H9 (cell line): ENCODE measurements around the gene MBNL1. TPM values are rescaled to one million over a fixed set of nuclear protein-coding genes. Genes with fewer than 3 reads are reported as not detected.

Experiments
- DNase-seq: peaks from one replicate; pipeline ENCODE4 v3.0.0-alpha.2; 2017
- H2AFZ ChIP-seq: one replicate; pipeline ENCODE4 v1.6.1; 2013; ENCODE audit warnings: mild to moderate bottlenecking, low read length, control low read depth, moderate library complexity
- H2AK5ac ChIP-seq: 2 replicates; pipeline ENCODE4 v1.6.1; 2013; ENCODE audit warnings: low read length, control low read depth, mixed read lengths; ENCODE audit not compliant: insufficient read length
- H2BK120ac ChIP-seq: one replicate; pipeline ENCODE4 v1.6.1; 2013; ENCODE audit warnings: low read depth, mild to moderate bottlenecking, low read length, control low read depth, inconsistent platforms; ENCODE audit not compliant: poor library complexity, severe bottlenecking
- H2BK12ac ChIP-seq: 2 replicates; pipeline ENCODE4 v1.6.1; 2013; ENCODE audit warnings: low read length, control low read depth, mixed read lengths, low read depth; ENCODE audit not compliant: insufficient read length
- H2BK15ac ChIP-seq: 2 replicates; pipeline ENCODE4 v1.6.1; 2013; ENCODE audit warnings: low read depth, low read length, control low read depth
- H2BK20ac ChIP-seq: one replicate; pipeline ENCODE4 v1.6.1; 2013; ENCODE audit warnings: low read depth, mild to moderate bottlenecking, low read length, control low read depth, inconsistent platforms; ENCODE audit not compliant: poor library complexity, severe bottlenecking
- H2BK5ac ChIP-seq: 2 replicates; pipeline ENCODE4 v1.6.1; 2013; ENCODE audit warnings: low read length, control low read depth, mixed read lengths; ENCODE audit not compliant: insufficient read length
- H3K14ac ChIP-seq: 2 replicates; pipeline ENCODE4 v1.6.1; 2013; ENCODE audit warnings: low read length, control low read depth; ENCODE audit not compliant: insufficient read depth
- H3K18ac ChIP-seq: 2 replicates; pipeline ENCODE4 v1.6.1; 2013; ENCODE audit warnings: low read depth, mild to moderate bottlenecking, mixed read lengths, low read length, control low read depth; ENCODE audit not compliant: insufficient read length
- H3K23ac ChIP-seq: 2 replicates; pipeline ENCODE4 v1.6.1; 2013; ENCODE audit warnings: low read length, control low read depth, mixed read lengths, low read depth; ENCODE audit not compliant: insufficient read length
- H3K23me2 ChIP-seq: 2 replicates; pipeline ENCODE4 v1.6.1; 2013; ENCODE audit warnings: low read depth, mild to moderate bottlenecking, mixed read lengths, low read length, control low read depth; ENCODE audit not compliant: insufficient read length, poor library complexity, severe bottlenecking
- H3K27ac ChIP-seq: 2 replicates; pipeline ENCODE4 v1.5.1; 2013; ENCODE audit warnings: low read length, control low read depth, mixed read lengths, low read depth; ENCODE audit not compliant: insufficient read length
- H3K27me3 ChIP-seq: 2 replicates; pipeline ENCODE4 v1.6.1; 2013; ENCODE audit warnings: low read length, control low read depth, inconsistent platforms; ENCODE audit not compliant: insufficient read depth
- H3K4ac ChIP-seq: 2 replicates; pipeline ENCODE4 v1.6.1; 2013; ENCODE audit warnings: low read depth, mild to moderate bottlenecking, control low read depth, inconsistent platforms, low read length, moderate library complexity
- H3K4me1 ChIP-seq: 2 replicates; pipeline ENCODE4 v1.6.1; 2013; ENCODE audit warnings: low read length, control low read depth, inconsistent platforms; ENCODE audit not compliant: insufficient read depth
- H3K4me2 ChIP-seq: 2 replicates; pipeline ENCODE4 v1.6.1; 2013; ENCODE audit warnings: low read length, control low read depth, mixed read lengths; ENCODE audit not compliant: insufficient read length, insufficient read depth
- H3K56ac ChIP-seq: 2 replicates; pipeline ENCODE4 v1.6.1; 2013; ENCODE audit warnings: low read depth, mild to moderate bottlenecking, mixed read lengths, low read length, control low read depth; ENCODE audit not compliant: insufficient read length
- H3K79me1 ChIP-seq: 2 replicates; pipeline ENCODE4 v1.6.1; 2013; ENCODE audit warnings: low read depth, mild to moderate bottlenecking, moderate library complexity, low read length, control low read depth, inconsistent platforms; ENCODE audit not compliant: insufficient read depth, poor library complexity, severe bottlenecking
- H3K79me2 ChIP-seq: 2 replicates; pipeline ENCODE4 v1.6.1; 2013; ENCODE audit warnings: low read length, control low read depth, inconsistent platforms; ENCODE audit not compliant: insufficient read depth
- H3K9ac ChIP-seq: 2 replicates; pipeline ENCODE4 v1.6.1; 2013; ENCODE audit warnings: low read length, control low read depth, mixed read lengths; ENCODE audit not compliant: insufficient read length; ENCODE audit errors: extremely low read depth
- H3K9me3 ChIP-seq: one replicate; pipeline ENCODE4 v1.6.1; 2013; ENCODE audit warnings: low read depth, low read length, inconsistent platforms; ENCODE audit not compliant: control insufficient read depth
- H3T11ph ChIP-seq: one replicate; pipeline ENCODE4 v1.6.1; 2013; ENCODE audit warnings: mild to moderate bottlenecking, low read length, control low read depth, inconsistent platforms
- H4K20me1 ChIP-seq: one replicate; pipeline ENCODE4 v1.6.1; 2013; ENCODE audit not compliant: control insufficient read depth, insufficient read length, insufficient read depth
- H4K5ac ChIP-seq: 2 replicates; pipeline ENCODE4 v1.6.1; 2013; ENCODE audit warnings: low read depth, mild to moderate bottlenecking, mixed read lengths, low read length, control low read depth; ENCODE audit not compliant: insufficient read length
- H4K8ac ChIP-seq: replicated peaks from 2 replicates; pipeline ENCODE4 v1.6.1; 2013; ENCODE audit warnings: low read length, control low read depth, mixed read lengths, low read depth; ENCODE audit not compliant: insufficient read length
- H4K91ac ChIP-seq: 2 replicates; pipeline ENCODE4 v1.6.1; 2013; ENCODE audit warnings: low read depth, mild to moderate bottlenecking, moderate library complexity, mixed read lengths, low read length, control low read depth; ENCODE audit not compliant: insufficient read length
- H3K27ac Mint-ChIP-seq, 3 experiments: 2 replicates in 2 of 3; 3 replicates in 1 of 3; pipeline ENCODE4 v1.8.0; 2020 to 2021; ENCODE audit warnings: mixed read lengths in 3 of 3, mild to moderate bottlenecking in 1 of 3, moderate library complexity in 1 of 3
- H3K27me3 Mint-ChIP-seq: 2 replicates; pipeline ENCODE4 v1.8.0; 2021; ENCODE audit warnings: low read depth, mild to moderate bottlenecking, moderate library complexity, mixed read lengths
- H3K36me3 Mint-ChIP-seq, 3 experiments: 2 replicates in 2 of 3; 3 replicates in 1 of 3; pipeline ENCODE4 v1.8.0; 2020 to 2021; ENCODE audit warnings: low read depth in 3 of 3, mixed read lengths in 3 of 3; ENCODE audit not compliant: insufficient read depth in 1 of 3
- H3K4me1 Mint-ChIP-seq, 2 experiments: 2 replicates each; pipeline ENCODE4 v1.8.0; 2020; ENCODE audit warnings: mixed read lengths in 2 of 2
- H3K4me3 Mint-ChIP-seq, 2 experiments: 2 replicates in 1 of 2; 3 replicates in 1 of 2; pipeline ENCODE4 v1.8.0; 2020 to 2021; ENCODE audit warnings: mild to moderate bottlenecking in 2 of 2, mixed read lengths in 2 of 2, moderate library complexity in 1 of 2
- H3K9me3 Mint-ChIP-seq, 2 experiments: 2 replicates in 1 of 2; 3 replicates in 1 of 2; pipeline ENCODE4 v1.8.0; 2020; ENCODE audit warnings: mild to moderate bottlenecking in 2 of 2, mixed read lengths in 2 of 2, moderate library complexity in 1 of 2
- CTCF ChIP-seq: fragments of 200-600 bp; sonication (generic); conservative IDR thresholded peaks from 3 replicates; pipeline ENCODE4 v1.8.0; 2021; ENCODE audit warnings: antibody characterized with exemption, mild to moderate bottlenecking
- WGBS: extraction: QIAGEN DNeasy Blood & Tissue Kit; methylation state at CpG from one replicate; pipeline ENCODE4 v1.1.7; 2013; ENCODE audit warnings: missing lambda C conversion rate, low lambda C conversion rate, mixed read lengths; ENCODE audit not compliant: insufficient read length; ENCODE audit errors: extremely low coverage; 5-methylcytosine and 5-hydroxymethylcytosine counted together
- total RNA-seq: library from RNA; stranded (reverse); gene quantifications from 2 replicates; pipeline ENCODE4 v1.2.1, GENCODE V29; 2021

Gene MBNL1
- total RNA-seq, 1 experiment from 2014 or later: 14.9 TPM

- Mint-ChIP-seq H3K27ac (peak overlapping the region in 1 of 3 experiments; percentile 3; a peak in 1 of 7 replicates), H3K4me3 (no peak overlapping the region), H3K27me3 (no peaks in the 10 kb centered on the region), H3K4me1 (no peaks in the 10 kb centered on the region), H3K36me3 (peaks cover 18 to 20% (median 19%) of the 10 kb centered on the region in 3 experiments), H3K9me3 (no peaks in the 10 kb centered on the region; a peak in 1 of 5 replicates)
- Histone ChIP-seq H3K4ac (no peak overlapping the region), H4K20me1 (no peaks in the 10 kb centered on the region), H4K5ac (no peak overlapping the region), H2BK12ac (no peak overlapping the region), H3K4me2 (no peak overlapping the region), H4K91ac (no peak overlapping the region), H3K23me2 (no peaks in the 10 kb centered on the region), H3K4me1 (no peaks in the 10 kb centered on the region), H2AFZ (no peak overlapping the region), H2BK20ac (no peak overlapping the region), H3K79me1 (no peaks in the 10 kb centered on the region), H3K27me3 (no peaks in the 10 kb centered on the region), H3K18ac (no peak overlapping the region), H2AK5ac (no peak overlapping the region), H3K79me2 (no peaks in the 10 kb centered on the region; the same call in 1 of the 2 replicates), H3K14ac (no peak overlapping the region), H2BK15ac (no peak overlapping the region), H2BK120ac (no peak overlapping the region), H3T11ph (no peak overlapping the region), H3K9ac (no peak overlapping the region), H2BK5ac (no peak overlapping the region), H3K56ac (no peak overlapping the region), H3K9me3 (no peaks in the 10 kb centered on the region), H3K27ac (no peak overlapping the region), H4K8ac (no peak overlapping the region), H3K23ac (no peak overlapping the region)
- TF ChIP-seq CTCF: no peak
- DNase-seq: no peak
- no CpG with 5 or more reads among the region's 1 CpG for WGBS
Measured at GRCh38 chr3:152416808-152417580, 148.3 kb downstream of the MBNL1 start.
